Measurements from ENCODE around the gene CYS1.
"Not testable (repeated sequence)": the region's sequence is repeated elsewhere in the genome, so short reads cannot be mapped to it uniquely, and the experiment has no call there.

The CYS1 gene

DNA sequence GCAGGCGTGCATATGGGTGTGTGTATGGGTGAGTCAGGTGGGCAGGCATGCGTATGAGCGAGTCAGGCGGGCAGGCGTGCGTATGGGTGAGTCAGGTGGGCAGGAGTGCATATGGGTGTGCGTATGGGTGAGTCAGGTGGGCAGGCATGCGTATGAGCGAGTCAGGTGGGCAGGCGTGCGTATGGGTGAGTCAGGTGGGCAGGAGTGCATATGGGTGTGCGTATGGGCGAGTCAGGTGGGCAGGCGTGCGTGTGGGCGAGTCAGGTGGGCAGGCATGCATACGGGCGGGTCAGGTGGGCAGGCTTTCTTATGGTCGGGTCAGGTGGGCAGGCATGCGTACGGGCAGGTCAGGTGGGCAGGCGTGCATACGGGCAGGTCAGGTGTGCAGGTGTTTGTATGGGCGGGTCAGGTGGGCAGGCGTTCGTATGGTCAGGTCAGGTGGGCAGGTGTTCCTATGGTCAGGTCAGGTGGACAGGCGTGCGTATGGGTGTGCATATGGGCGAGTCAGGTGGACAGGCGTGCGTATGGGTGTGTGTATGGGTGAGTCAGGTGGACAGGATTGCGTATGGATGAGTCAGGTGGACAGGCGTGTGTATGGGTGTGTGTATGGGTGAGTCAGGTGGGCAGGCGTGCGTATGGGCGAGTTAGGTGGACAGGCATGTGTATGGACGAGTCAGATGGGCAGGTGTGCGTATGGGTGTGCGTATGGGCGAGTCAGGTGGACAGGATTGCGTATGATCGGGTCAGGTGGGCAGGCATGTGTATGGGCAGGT is 65.6 kb downstream of the CYS1 start:
- no peak for DNase-seq

- DNase-seq = not testable (repeated sequence)
Measured at GRCh38 chr2:10013651-10014417, 66.4 kb downstream of the CYS1 start.

DNA sequence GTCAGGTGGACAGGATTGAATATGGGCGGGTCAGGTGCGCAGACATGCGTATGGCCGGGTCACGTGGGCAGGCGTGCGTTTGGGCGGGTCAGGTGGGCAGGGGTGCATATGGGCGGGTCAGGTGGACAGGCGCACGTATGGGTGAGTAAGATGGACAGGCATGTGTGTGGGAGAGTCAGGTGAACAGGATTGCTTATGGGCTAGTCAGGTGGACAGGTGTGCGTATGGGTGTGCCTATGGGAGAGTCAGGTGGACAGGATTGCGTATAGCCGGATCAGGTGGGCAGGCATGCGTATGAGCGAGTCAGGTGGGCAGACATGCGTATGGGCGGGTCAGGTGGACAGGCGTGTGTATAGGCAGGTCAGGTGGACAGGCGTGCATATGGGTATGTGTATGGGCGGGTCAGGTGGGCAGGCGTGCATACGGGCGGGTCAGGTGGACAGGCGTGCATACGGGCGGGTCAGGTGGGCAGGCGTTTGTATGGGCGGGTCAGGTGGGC is 67.2 kb downstream of the CYS1 start:
- no peak for DNase-seq

- DNase-seq = not testable (repeated sequence)
Measured at GRCh38 chr2:10012366-10012962, 67.7 kb downstream of the CYS1 start.

GRCh38 chr2:10011606-10012325 is 68.4 kb downstream of the CYS1 start:
- not testable (repeated sequence) for DNase-seq

DNA sequence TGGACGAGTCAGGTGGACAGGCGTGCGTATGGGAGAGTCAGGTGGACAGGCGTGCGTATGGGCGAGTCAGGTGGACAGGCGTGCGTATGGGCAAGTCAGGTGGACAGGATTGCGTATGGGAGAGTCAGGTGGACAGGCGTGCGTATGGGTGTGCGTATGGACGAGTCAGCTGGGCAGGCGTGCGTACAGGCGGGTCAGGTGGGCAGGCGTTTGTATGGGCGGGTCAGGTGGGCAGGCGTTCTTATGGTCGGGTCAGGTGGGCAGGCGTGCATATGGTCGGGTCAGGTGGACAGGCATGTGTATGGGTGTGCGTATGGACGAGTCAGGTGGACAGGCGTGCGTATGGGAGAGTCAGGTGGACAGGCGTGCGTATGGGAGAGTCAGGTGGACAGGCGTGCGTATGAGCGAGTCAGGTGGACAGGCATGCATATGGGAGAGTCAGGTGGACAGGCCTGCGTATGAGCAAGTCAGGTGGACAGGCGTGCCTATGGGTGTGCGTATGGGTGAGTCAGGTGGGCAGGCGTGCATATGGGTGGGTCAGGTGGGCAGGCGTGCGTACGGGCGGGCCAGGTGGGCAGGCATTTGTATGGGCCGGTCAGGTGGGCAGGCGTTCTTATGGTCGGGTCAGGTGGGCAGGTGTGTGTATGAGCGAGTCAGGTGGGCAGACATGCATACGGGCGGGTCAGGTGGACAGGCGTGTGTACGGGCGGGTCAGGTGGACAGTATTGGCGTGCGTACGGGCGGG is 69.2 kb downstream of the CYS1 start:
- not testable (repeated sequence) for DNase-seq

- DNase-seq = peak in 28 of 58 donors; percentile 8 to 50 (median 34)
Measured at GRCh38 chr2:10009811-10010781, 70.1 kb downstream of the CYS1 start.

- no peak for DNase-seq
Measured at GRCh38 chr2:10009271-10009810, 70.9 kb downstream of the CYS1 start.

DNA sequence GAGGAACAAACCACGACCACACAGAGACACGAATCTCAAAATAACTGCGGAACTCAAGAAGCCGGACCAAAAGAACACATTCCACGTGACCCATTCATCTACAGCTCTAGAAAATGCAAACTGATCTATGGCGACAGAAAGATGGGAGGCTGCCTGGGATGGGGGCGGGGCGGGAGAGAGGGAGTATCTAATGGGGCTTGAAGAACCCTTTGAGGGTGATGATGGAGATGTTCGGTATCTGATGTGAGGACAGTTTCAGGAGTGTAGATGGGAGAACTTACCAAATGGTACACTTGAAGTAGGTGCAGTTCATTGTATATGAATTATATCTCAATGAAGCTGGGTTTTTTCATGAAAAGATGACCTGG is 71.4 kb downstream of the CYS1 start:
- DNase-seq = no peak

DNA sequence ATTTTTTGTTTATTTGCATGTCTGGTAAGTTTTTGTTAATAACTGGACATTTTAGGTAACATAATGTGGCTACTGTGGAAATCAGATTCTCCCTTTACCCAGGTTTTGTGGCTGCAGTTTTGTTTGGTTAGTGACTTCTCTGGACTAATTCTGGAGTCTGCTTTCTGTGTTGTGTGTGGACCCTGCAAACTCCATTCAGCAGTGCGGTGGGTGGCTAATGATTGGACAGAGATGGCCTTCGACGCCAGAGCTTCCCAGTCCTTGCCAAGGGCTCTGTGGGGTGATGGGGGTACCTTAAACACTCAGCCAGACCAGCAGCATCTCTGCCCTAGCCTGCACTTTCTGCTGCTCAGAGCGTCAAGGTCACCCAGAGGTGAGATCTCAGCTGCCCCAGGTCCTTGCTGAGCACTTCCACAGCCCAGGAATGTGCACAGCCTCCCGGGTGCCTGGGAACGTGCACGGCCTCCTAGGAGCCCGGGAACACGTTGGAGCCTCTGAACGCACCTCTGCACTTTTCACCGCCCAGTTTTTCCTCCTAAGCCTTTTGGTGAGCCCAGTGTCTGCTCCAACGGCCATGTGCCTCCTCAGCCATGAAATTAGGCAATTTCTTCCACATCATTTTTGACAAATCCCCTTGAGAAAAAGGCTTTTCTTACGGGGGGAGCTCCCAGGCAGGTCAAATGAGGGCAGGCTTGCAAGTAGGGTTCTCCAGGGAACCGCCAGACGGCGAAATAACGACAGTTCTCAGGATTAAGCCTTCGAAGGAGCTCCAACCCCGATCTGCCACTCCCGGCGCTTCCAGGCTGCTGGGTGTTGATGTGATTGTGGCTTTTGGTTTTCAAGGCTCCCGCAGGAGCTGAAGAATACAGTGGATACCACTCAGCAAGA is 72.0 kb downstream of the CYS1 start:
- no peak for DNase-seq

GRCh38 chr2:10007435-10007834 is 72.8 kb downstream of the CYS1 start:
- no peak for DNase-seq
